Natural killer cell (primary cell): ENCODE measurements around the gene NOL11. TPM values are rescaled to one million over a fixed set of nuclear protein-coding genes. Genes with fewer than 3 reads are reported as not detected.

Experiments used
- ATAC-seq, 3 donors: fragments of 150-1000 bp in 2 of 3; fragments of 200-7000 bp in 1 of 3; cut with Tn5 transposase; 1 replicate in 1 of 3; 2 replicates in 2 of 3; pipeline ENCODE4 v1.10.0; 2021; ENCODE audit warnings: mild to moderate bottlenecking in 2 of 3, moderate library complexity in 2 of 3
- DNase-seq, 2 donors: peaks; one replicate each; pipeline versions ENCODE4 v3.0.0 to v3.0.0-alpha.2; 2013 to 2021; ENCODE audit warnings: mixed read lengths in 1 of 2
- H3K27ac ChIP-seq: one replicate; pipeline ENCODE4 v1.5.1; 2013; ENCODE audit warnings: mild to moderate bottlenecking, low read length
- H3K27me3 ChIP-seq: one replicate; pipeline ENCODE4 v1.6.1; 2013; ENCODE audit warnings: low read length; ENCODE audit not compliant: control insufficient read depth, insufficient read depth
- H3K36me3 ChIP-seq: one replicate; pipeline ENCODE4 v1.6.1; 2013; ENCODE audit warnings: low read length; ENCODE audit not compliant: control insufficient read depth, insufficient read depth
- H3K4me1 ChIP-seq: one replicate; pipeline ENCODE4 v1.6.1; 2013; ENCODE audit warnings: low read length; ENCODE audit not compliant: control insufficient read depth, insufficient read depth
- H3K4me3 ChIP-seq: one replicate; pipeline ENCODE4 v1.5.1; 2013; ENCODE audit warnings: low read length
- H3K9me3 ChIP-seq: one replicate; pipeline ENCODE4 v1.6.1; 2013; ENCODE audit warnings: low read length; ENCODE audit not compliant: control insufficient read depth, insufficient read depth
- H3K27ac Mint-ChIP-seq, 2 donors: one replicate each; pipeline ENCODE4 v1.8.0; 2022; ENCODE audit warnings: mild to moderate bottlenecking in 2 of 2, mixed read lengths in 2 of 2, moderate library complexity in 1 of 2
- H3K27me3 Mint-ChIP-seq, 2 donors: one replicate each; pipeline ENCODE4 v1.8.0; 2022; ENCODE audit warnings: low read depth in 2 of 2, mixed read lengths in 2 of 2
- H3K36me3 Mint-ChIP-seq: one replicate; pipeline ENCODE4 v1.8.0; 2022; ENCODE audit warnings: mixed read lengths
- H3K4me1 Mint-ChIP-seq, 2 donors: one replicate each; pipeline ENCODE4 v1.8.0; 2022; ENCODE audit warnings: mixed read lengths in 2 of 2
- H3K4me3 Mint-ChIP-seq: one replicate; pipeline ENCODE4 v1.8.0; 2022; ENCODE audit warnings: mild to moderate bottlenecking, moderate library complexity, mixed read lengths
- H3K9me3 Mint-ChIP-seq, 2 donors: one replicate each; pipeline ENCODE4 v1.8.0; 2022; ENCODE audit warnings: mixed read lengths in 2 of 2
- WGBS: methylation state at CpG from one replicate; pipeline ENCODE4 v1.1.7; 2013; ENCODE audit warnings: missing lambda C conversion rate; ENCODE audit not compliant: insufficient coverage; 5-methylcytosine and 5-hydroxymethylcytosine counted together
- intact Hi-C: fragments of 100-400 bp; cut with micrococcal nuclease; formaldehyde crosslinking; loops from one replicate; pipeline ENCODE4 v1.14.2; 2022
- total RNA-seq, 4 donors: library from RNA; stranded (reverse); fragments of 120-200 nt in 1 of 4; gene quantifications; one replicate each; pipeline versions ENCODE4 v1.2.3 to v1.2.4, GENCODE V29; 2013 to 2022
- TF ChIP-seq, protein P1 (sequence below): fragments of 200-600 bp; IDR thresholded peaks from one replicate; pipeline ENCODE4 v1.8.0; 2022; ENCODE audit warnings: antibody characterized with exemption

Gene NOL11
- total RNA-seq, 3 donors from 2014 or later (not counting 1 experiment from before 2014, with no cell fraction given) = 43.3 to 55.2 (median 49.1) TPM

GRCh38 chr17:67784364-67785121, 66.8 kb downstream of the NOL11 start:
- Mint-ChIP-seq H3K4me3 (no peak overlapping the region), H3K27ac (no peak overlapping the region), H3K36me3 (no peaks in the 10 kb centered on the region), H3K9me3 (no peaks in the 10 kb centered on the region), H3K27me3 (peaks cover 8 to 13% of the 10 kb centered on the region in 2 donors), H3K4me1 (no peaks in the 10 kb centered on the region)
- no peak overlapping the region for H3K4me3 ChIP-seq
- H3K36me3 ChIP-seq = no peaks in the 10 kb centered on the region
- WGBS = 29% methylated on average over 8 of the region's 10 CpGs
- ATAC-seq (no peak), DNase-seq (no peak)
- no peaks in the 10 kb centered on the region for H3K27me3 ChIP-seq
- no peaks in the 10 kb centered on the region for H3K4me1 ChIP-seq
- no peaks in the 10 kb centered on the region for H3K9me3 ChIP-seq
- TF ChIP-seq, protein P1, sequence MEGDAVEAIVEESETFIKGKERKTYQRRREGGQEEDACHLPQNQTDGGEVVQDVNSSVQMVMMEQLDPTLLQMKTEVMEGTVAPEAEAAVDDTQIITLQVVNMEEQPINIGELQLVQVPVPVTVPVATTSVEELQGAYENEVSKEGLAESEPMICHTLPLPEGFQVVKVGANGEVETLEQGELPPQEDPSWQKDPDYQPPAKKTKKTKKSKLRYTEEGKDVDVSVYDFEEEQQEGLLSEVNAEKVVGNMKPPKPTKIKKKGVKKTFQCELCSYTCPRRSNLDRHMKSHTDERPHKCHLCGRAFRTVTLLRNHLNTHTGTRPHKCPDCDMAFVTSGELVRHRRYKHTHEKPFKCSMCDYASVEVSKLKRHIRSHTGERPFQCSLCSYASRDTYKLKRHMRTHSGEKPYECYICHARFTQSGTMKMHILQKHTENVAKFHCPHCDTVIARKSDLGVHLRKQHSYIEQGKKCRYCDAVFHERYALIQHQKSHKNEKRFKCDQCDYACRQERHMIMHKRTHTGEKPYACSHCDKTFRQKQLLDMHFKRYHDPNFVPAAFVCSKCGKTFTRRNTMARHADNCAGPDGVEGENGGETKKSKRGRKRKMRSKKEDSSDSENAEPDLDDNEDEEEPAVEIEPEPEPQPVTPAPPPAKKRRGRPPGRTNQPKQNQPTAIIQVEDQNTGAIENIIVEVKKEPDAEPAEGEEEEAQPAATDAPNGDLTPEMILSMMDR = no peak
- intact Hi-C loops = no loop called here
- H3K27ac ChIP-seq = no peak overlapping the region

- no peaks in the 10 kb centered on the region for H3K4me1 Mint-ChIP-seq
- Histone ChIP-seq H3K27ac (no peak overlapping the region), H3K27me3 (no peaks in the 10 kb centered on the region), H3K4me3 (no peak overlapping the region), H3K36me3 (no peaks in the 10 kb centered on the region), H3K4me1 (no peaks in the 10 kb centered on the region), H3K9me3 (no peaks in the 10 kb centered on the region)
- TF ChIP-seq, protein P1 = no peak
- H3K36me3 Mint-ChIP-seq = no peaks in the 10 kb centered on the region
- intact Hi-C loops = no loop called here
- ATAC-seq (no peak), DNase-seq (no peak)
- peaks cover 8 to 13% of the 10 kb centered on the region in 2 donors for H3K27me3 Mint-ChIP-seq
- WGBS = 94% methylated on average over 3 of the region's 3 CpGs
- H3K27ac Mint-ChIP-seq = no peak overlapping the region
- no peak overlapping the region for H3K4me3 Mint-ChIP-seq
- no peaks in the 10 kb centered on the region for H3K9me3 Mint-ChIP-seq
These were observed 67.4 kb downstream of the NOL11 start for GRCh38 chr17:67785122-67785477.

GRCh38 chr17:67785504-67785903, 67.8 kb downstream of the NOL11 start:
- Mint-ChIP-seq H3K4me3 (no peak overlapping the region), H3K4me1 (no peaks in the 10 kb centered on the region), H3K9me3 (no peaks in the 10 kb centered on the region), H3K27ac (no peak overlapping the region), H3K36me3 (no peaks in the 10 kb centered on the region), H3K27me3 (peaks cover 8 to 13% of the 10 kb centered on the region in 2 donors)
- Histone ChIP-seq H3K4me1 (no peaks in the 10 kb centered on the region), H3K36me3 (no peaks in the 10 kb centered on the region), H3K4me3 (no peak overlapping the region), H3K27ac (no peak overlapping the region), H3K27me3 (no peaks in the 10 kb centered on the region), H3K9me3 (no peaks in the 10 kb centered on the region)
- TF ChIP-seq, protein P1 = no peak
- ATAC-seq (no peak), DNase-seq (no peak)
- WGBS = 93% methylated on average over 4 of the region's 5 CpGs
- intact Hi-C loops = no loop called here

Other genes with a start within 250 kb of the NOL11 start
- 100 to 1,000 TPM; 168 to 205 (median 193) TPM for gene BPTF, start 107.6 kb downstream of the NOL11 start, total RNA-seq